Esophagus muscularis mucosa (tissue), 3 donors: ENCODE results near the gene RPL34.

Experiments
- CTCF ChIP-seq, 3 experiments: fragments of 200-600 bp in 2 of 3; fragments of 450-650 bp in 1 of 3; sonication (generic) in 2 of 3; IDR thresholded peaks; one replicate each; pipeline ENCODE4 v1.5.1; 2017 to 2019; ENCODE audit warnings: antibody characterized with exemption in 3 of 3, mild to moderate bottlenecking in 2 of 3, moderate library complexity in 1 of 3
- POLR2A ChIP-seq: fragments of 450-650 bp; IDR thresholded peaks from one replicate; pipeline ENCODE4 v1.6.1; 2017; ENCODE audit warnings: antibody characterized with exemption, moderate library complexity, mild to moderate bottlenecking, low read depth

GRCh38 chr4:108570993-108571569, 49.3 kb upstream of the RPL34 start:
- TF ChIP-seq CTCF (IDR thresholded peaks at IDR 0.05) (no peak), POLR2A (no peak)
